Measurements from ENCODE around the gene HID1.
"Not testable (repeated sequence)": the region's sequence is repeated elsewhere in the genome, so short reads cannot be mapped to it uniquely, and the experiment has no call there.

HID1 gene

GRCh38 chr17:75001915-75002843 is 29.6 kb upstream of the HID1 start:
- DNase-seq (ENCODE audit: low spot score): no peak

DNA sequence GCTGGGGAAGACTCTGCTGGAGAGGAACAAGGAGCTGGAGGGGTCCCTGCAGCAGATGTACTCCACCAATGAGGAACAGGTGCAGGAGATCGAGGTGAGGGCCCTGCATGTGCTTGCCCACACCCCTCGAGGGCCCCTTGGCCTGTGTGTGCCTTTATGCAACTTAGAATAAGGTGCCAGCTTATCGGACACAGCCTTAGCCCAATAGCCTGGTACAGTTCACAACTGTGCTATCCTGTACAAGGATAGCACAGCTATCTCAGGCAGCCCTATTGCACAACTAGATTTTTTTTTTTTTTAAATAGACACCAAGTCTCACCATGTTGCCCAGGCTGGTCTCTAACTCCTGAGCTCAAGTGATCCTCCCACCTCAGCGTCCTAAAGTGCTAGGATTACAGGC is 27.0 kb upstream of the HID1 start:
- DNase-seq (ENCODE audit: low spot score): no peak

- DNase-seq (ENCODE audit: low spot score): no peak
These were observed 26.2 kb upstream of the HID1 start for GRCh38 chr17:74998783-74999182.

GRCh38 chr17:74995847-74996246 is 23.3 kb upstream of the HID1 start:
- no peak for DNase-seq (ENCODE audit: low spot score)

DNA sequence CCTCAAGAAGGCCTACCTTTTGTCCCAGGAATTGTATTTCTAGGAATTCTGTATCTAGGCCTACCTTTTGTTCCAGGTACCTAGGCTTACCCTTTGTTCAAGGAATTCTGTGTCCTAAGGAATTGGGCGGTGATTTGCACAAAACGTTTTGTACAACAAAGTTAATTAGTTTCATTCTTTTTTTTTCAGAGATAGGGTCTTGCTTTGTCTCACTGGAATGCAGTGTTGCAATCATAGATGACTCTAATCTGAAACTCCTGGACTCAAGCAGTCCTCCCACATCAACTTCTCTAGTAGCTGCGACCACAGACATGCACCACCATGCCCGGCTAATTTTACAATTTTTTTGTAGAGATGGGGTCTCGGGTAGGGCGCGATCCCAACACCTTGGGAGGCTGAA is 21.9 kb upstream of the HID1 start:
- DNase-seq (ENCODE audit: low spot score): no peak

DNA sequence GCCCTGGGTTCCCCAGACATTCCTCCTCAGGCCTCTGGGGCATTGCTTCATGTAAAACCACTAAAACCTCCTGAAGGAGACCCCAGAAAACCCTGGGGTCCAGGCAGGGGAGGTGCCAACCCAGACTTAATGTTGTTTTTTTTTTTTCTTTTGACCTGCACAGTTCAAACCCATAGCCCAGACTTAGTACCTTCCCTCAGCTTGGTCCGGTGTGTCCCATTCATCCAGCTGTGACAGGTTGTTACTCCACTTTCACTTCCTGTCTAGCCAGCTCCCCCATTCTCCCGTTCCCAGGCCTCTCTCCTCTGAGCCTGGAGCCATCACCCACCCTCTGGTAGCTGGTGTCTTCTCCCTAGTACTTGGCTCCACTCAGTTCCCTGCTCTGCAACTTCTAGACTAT is 19.7 kb upstream of the HID1 start:
- DNase-seq (ENCODE audit: low spot score): no peak

DNA sequence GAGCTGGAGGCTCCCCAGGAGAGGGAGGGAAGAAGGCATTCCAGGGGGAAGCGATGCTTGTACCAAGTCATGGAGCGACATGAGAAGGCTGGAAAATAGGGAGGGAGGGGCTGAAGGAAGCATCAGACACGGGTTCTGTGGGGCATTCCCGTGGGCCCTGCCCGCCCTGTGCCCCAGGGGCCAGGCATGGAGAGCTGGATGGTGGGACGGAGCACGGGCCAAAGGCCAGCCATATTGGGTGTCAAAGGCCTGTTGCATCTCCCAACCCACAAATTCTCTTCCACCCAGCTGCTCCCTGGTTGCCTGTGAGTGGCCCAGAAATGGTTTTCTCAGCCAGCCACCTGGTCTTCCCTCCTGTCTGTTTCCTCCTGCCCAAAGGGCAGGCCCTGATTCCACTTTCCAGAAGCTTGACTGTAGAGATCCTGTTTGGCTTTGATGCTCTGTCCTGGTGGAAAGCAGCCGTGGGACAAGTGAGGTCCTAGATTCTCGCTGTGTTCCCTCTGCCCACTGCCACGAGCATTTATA is 18.1 kb upstream of the HID1 start:
- DNase-seq (ENCODE audit: low spot score): no peak

DNA sequence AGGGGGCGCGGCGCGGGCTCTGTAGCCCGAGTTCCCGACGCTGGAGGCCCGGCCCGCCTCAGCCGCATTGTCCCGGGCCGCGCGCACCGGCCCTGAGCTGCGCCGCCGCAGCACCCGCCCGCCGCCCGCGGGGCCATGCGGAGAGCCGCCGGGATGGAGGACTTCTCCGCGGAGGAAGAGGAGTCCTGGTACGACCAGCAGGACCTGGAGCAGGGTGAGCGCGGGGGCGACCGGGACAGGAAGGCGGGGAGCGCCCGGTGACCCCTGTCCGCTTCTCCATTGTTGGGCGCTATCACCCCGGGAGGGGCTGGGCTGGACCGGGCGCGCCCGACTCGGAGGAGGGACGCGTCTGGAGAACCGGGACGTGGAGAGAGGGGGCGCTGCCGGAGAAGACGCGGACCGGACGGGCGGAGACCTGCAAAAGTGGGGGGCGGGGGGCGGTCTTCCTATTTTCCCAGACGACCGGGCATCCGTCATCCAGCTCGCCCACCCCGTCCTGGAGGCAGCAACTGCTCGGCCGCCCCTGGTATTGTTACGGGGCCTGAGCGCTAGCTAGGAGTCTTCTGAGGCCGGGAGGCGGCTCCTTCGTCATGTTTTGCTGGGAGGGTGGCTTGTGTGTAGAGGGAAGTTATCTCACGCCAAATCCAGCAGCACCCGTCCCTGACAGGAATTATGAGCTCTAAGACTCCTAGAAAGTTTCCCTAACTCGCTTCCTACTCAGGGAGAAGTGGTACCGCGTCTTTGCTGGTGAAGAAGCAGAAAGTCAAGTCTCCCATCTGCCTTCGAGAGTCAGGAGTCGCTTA is 15.6 kb upstream of the HID1 start:
- peak; percentile 89 for DNase-seq (ENCODE audit: low spot score)

DNA sequence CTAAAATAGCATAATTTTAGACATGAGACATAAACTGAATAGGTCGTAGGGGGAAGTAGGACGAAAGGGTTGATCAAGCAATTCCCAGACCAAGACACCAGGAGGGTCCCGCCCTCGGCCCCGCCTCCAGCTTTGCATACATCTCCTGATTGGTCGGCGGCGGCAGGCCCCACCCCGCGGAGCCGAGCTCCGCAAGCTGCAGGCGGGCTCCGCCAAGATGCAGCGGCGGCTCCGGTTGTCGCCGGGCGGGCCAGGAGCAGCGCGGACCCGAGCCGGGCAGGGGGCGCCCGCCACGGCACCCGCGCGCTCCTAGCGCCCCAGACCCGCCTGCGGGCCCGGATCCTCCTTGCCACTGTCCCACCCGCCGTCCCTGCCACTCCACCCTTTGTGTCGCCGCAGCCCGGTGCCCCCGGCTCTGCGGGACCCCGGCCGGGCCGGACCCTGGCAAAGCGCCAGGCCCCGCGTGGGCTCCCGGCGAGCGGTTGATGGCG is 14.9 kb upstream of the HID1 start, which contains the start of gene CDR2L:
TSS of gene CDR2L (plus strand) at position 215 of the 491 bp plus-strand sequence. CDS start 412 bp downstream, outside the sequence.
- peak; percentile 99 for DNase-seq (ENCODE audit: low spot score)

GRCh38 chr17:74986206-74986576 is 13.6 kb upstream of the HID1 start:
- no peak for DNase-seq (ENCODE audit: low spot score)

- not testable (repeated sequence) for DNase-seq (ENCODE audit: low spot score)
These were observed 10.2 kb upstream of the HID1 start for GRCh38 chr17:74982663-74983313.

DNA sequence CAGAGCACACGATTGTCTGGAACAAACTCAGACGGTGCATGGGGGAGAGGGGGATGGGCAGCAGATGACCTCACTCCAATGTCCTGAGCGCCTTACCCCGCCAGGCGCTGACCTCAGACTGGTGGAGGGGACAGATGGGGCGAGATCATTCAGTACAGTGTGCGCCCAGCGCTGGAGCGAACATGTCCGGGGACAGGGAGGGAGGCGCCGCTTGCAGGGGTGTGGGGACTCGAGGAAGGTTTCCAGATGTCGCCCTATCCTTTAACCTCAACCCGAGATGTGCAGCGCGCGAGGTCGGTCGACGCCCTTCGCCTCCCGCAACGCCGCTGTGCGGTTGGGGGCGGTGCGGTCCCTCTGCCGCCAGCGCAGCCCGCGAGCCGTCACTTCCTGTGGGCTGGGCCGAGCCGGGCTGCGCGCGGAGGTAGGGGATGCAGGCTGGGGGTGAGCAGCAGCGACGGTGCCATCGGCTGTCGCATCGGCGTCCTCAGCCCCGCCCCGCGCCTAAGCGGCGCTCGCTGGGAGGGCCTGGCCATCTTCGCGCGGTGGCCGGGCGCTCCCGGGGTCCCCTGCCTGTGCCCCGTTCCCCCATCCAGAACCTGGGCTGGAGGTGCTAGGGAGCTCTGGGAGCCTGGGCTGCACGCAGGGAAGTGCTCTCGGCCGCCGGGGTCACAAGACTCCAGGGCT is 9.6 kb upstream of the HID1 start:
- peak; percentile 94 for DNase-seq (ENCODE audit: low spot score)

- no peak for DNase-seq (ENCODE audit: low spot score)
These were observed 8.9 kb upstream of the HID1 start for GRCh38 chr17:74981318-74981978.

GRCh38 chr17:74979408-74980146 is 7.0 kb upstream of the HID1 start:
- DNase-seq (ENCODE audit: low spot score): no peak

DNA sequence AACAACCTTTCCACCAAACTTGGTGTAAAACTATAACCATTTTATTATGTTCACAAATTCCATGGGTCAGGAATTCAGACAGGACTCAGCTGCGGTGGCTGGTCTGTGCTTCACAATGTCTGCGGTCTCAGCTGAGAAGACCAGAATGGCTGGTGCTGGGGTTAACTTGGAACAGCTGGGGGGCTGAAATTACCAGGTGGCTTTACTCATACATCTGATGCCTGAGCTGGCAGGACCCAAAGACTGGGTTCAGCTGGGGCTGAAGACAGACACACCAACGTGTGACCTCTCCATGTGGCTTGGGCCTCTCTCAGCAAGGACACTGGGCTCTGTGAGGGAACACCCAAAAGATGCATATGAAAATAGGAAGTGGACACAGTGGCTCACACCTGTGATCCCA is 5.7 kb upstream of the HID1 start:
- DNase-seq (ENCODE audit: low spot score): no peak

- DNase-seq (ENCODE audit: low spot score): no peak
These were observed 5.2 kb upstream of the HID1 start for GRCh38 chr17:74977802-74978201.

DNA sequence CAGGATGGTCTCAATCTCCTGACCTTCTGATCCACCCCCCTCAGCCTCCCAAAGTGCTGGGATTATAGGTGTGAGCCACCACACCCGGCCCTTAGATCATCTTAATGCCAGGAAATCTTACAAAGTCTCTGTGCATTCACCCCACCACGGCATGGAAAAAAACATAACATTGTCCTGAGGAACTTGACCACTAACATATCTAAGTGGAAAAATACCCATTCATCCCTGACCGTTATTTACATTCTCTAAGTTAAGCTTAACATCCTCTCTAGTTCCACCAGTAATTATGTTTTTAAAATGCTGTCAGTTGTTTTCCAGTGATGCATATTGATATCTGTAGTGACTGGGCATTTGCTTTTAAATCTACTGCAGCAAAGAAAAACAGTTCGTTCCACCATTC is 3.4 kb upstream of the HID1 start:
- DNase-seq (ENCODE audit: low spot score): no peak

DNA sequence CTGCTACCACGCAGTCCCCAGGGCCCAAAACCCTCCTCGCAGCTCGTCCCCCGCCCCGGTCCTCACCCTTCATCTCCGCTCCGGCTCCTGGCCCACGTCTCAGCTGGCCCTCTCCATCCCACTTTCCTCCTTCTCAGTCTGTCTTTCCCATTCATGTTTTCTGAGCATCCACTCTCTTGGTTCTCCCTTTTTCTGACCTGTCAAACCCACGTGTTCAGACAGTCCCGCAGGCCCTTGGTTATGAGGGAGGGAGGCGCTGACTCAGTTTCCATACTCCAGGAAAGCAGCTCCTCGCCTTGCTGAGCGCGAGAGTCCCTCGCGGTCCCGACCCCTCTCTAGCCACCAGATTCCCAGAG is 392 bp upstream of the HID1 start:
- DNase-seq (ENCODE audit: low spot score): peak; percentile 59

DNA sequence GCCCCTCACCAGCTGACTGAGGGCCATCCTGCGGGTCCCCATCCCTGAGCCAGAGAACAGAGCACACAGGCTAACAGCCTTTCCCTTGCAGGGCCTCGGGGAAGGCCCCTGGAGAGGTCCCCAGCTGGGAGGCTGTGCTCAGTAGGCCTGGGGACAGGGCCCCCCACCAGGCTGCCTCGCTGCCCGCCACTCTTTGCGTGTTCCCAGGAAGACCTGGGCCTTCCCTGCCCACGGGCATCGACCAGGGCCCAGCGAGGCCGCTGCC is 785 bp downstream of the HID1 start:
- no peak for DNase-seq (ENCODE audit: low spot score)

DNA sequence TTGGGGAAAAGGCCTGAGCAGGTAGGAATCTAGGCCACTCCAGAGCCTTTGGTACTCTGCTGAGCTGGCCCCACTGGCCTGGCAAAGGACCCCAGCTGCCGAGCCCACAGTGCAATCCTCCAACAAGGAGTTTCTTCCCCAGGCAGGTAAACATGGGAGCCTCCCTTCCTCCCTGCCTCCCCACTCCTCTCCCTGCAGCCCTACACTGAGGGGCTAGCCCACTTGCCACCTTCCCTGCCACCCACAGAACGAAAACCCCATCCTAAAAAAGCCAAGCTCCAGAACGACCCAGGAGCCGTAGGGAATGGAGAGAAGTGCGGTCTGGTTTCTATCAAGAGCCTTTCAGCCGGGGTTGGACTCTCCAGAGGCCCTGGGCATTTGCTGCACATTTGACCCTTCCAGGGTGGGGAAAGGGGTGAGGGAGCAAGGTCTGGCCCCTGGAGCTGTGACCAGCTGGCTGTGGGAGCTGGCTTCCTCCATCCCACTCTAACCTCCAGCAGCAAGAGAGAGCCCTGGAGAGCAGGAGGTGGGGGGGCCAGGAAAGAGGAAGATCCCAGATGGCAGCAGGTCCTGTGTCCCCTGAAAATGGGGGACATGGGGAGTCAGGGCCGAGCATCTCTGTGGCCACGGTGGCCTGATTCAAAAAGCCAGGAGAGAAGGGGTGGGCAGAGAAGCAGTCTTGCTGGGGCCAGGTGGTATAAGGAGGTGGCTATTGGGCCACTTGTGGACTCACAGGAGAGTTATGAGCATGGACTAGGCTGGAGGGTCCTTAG is 1.3 kb downstream of the HID1 start:
- peak; percentile 45 for DNase-seq (ENCODE audit: low spot score)
